GM21360 (cell line): ENCODE measurements around the gene AHCYL2.
"Not testable (repeated sequence)": the region's sequence is repeated elsewhere in the genome, so short reads cannot be mapped to it uniquely, and the experiment has no call there.

ENCODE experiments used
- ATAC-seq: cut with Tn5 transposase; IDR thresholded peaks from one replicate; pipeline ENCODE4 v1.9.1; 2021; ENCODE audit warnings: mild to moderate bottlenecking, moderate library complexity; ENCODE audit not compliant: unreplicated experiment

Gene AHCYL2

GRCh38 chr7:129410238-129410637 lies 185.4 kb downstream of the AHCYL2 start:
- ATAC-seq, result not testable (repeated sequence)

- ATAC-seq, result no peak
These were observed 187.7 kb downstream of the AHCYL2 start for GRCh38 chr7:129412501-129412900.

DNA sequence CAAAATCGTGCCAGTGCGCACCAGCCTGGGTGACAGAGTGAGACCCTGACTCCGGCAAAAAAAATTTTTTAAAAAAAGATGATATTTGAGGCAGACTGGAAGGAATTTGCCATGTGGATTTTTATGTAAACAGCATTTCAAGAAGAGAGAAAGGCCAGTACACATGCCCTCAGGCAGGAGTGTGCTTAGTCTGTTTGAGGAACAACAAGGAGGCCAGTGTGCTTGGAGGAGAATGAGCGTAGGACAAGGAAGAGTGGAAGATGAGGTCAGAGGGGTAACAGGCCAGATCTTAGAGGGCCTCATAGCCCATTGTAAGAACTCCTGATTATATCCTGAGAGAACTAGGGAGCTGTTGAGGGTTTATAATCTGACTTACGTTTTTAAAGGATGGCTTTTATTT lies 192.2 kb downstream of the AHCYL2 start:
- no peak for ATAC-seq

GRCh38 chr7:129421717-129422250 lies 197.0 kb downstream of the AHCYL2 start:
- no peak for ATAC-seq

DNA sequence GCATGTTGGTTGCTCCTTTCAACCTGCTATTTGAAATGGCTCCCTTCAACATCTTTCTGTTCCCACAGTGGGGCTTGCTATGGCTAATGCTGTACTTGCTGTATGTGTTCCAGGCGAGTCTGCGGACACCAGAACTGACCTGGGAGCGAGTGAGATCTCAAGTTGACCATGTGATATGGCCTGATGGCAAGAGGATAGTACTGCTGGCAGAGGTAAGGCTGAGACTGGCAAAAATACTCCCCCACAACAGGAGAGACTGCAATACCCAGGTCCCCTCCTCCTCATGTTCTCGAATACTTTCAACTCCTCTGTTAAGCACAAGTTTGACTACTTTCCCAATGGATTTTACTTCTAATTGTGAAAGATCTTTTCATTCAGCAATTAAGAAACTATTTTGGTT lies 197.9 kb downstream of the AHCYL2 start:
- no peak for ATAC-seq

- no peak for ATAC-seq
These were observed 199.0 kb downstream of the AHCYL2 start for GRCh38 chr7:129423700-129424410.

DNA sequence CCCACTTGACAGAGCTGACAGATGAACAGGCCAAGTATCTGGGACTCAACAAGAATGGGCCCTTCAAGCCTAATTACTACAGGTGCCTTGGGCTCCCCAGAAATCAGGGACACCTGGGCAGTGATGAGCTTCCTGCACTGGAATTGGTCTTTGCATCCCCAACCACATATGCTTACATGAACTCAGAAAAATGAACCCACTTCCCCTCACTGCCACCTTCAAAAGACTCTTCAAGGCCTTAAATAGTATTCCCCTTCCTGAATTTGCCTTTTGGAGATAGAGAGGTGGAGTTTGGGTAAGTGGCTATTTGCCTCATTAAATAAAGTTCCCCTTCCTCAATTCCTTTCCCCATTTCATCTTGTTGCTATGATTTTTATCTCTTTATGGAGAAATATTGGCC lies 201.7 kb downstream of the AHCYL2 start:
- no peak for ATAC-seq

DNA sequence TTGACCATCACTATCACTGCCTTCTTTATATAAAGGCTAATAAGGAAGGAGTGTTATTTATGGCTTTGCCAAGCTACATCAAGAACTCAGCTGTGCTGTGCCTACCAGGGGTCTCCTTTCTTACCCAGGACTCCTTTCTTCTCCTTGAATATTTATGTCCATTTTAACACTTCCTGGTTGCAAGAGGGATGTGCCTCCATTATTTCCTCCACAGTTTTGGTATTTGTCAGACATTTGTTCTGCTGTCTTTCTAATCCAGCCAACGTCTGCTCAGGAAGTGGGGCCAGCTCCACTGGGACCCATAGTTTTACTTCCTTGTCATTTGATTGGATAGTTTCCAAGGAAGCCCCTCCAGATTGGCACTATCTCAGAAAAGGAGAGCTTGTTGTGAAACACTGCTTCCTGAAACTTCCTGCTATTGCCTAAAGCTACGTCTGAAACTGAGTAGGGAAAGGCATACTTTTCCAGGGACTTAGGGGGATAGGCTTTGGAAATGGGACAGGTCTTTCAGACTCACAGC lies 202.8 kb downstream of the AHCYL2 start:
- ATAC-seq, result no peak

DNA sequence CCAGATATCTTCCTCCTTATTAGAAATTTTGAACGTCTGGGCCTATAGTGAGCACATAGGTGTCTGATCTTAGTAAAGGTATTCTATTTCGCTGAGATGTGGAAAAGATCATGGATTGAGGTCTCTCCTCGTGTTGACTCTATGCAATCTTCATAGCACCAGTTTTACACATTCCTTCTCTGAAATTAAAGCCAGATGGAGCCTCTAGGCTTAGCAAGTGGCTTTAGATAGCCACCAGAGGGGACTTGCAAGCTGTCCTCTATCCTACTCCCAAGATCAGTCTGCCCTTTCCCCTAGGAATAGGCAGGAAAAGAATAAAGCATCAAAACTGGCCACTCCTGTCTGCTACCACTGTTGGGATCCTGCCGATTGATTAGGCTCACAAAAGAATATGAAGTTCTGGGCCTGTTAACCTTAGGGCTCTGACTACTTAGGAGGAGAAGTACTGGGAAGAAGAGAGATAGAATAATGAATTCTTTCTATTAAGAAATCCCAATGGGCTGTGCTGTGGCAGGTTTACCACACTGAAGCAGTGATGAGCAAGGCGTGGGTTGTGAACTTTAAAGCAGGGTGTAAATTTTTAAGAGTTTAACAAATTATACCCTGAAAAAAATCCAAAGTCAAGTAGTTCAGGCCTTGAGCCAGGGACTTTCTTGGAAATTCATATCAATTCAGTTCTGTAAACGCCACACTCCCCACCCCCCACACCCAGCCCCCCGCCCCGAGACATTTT lies 207.2 kb downstream of the AHCYL2 start:
- no peak for ATAC-seq

- ATAC-seq, result peak; percentile 97
These were observed 209.2 kb downstream of the AHCYL2 start, which contains the start of gene STRIP2 for GRCh38 chr7:129433847-129434674. STRIP2 (plus strand) TSS chr7:129434432; CDS start chr7:129434473, 41 bp downstream.

DNA sequence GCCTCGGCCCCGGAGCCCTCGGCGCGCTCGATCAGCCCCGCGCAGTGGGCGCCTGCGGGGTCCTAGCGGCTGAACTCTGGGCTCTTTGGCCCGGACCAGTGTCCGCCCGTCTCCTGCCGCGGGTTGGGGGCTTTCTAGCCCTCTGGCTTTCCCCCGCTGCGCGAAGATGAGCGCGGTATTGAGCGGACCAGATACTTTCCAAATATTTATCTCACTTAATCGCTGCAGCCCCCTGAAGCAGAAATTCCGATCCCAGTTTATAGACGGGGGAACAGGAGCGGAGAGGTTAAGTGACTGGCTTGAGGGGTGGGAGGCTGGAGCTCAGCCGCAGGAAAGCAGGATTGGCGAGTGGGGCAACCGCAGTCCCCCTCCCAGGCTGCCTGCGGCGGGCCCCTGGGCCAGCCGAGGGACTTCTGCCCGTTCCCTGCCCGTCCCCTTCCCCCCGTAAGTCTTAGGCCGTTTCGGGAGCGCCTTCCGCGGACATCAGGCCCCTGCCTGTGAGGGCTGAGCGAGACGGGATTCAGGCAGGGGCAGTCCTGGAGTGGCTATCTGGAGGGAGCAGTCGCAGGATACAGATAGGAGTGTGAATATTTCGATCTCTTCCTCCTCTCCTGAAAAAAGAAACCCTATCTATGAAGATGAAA lies 210.0 kb downstream of the AHCYL2 start:
- ATAC-seq, result no peak

GRCh38 chr7:129435414-129435829 lies 210.6 kb downstream of the AHCYL2 start:
- ATAC-seq, result no peak

GRCh38 chr7:129436335-129436923 lies 211.6 kb downstream of the AHCYL2 start:
- ATAC-seq, result no peak

DNA sequence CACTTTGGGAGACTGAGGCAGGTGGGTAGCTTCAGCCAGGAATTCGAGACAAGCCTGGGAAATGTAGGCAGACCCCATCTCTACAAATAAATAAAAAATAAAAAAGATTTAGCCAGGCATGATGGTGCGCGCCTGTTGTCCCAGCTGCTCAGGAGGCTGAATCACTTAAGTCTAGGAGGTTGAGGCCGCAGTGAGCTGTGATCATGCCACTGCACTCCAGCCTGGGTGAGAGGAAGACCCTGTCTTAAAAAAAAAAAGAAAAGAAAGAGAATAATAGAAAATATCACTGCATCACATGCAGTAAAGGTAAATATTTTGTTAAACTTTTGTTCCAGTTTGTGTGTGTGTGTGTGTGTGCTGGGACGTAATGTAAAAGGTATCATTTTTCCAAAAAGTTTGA lies 212.4 kb downstream of the AHCYL2 start:
- no peak for ATAC-seq

DNA sequence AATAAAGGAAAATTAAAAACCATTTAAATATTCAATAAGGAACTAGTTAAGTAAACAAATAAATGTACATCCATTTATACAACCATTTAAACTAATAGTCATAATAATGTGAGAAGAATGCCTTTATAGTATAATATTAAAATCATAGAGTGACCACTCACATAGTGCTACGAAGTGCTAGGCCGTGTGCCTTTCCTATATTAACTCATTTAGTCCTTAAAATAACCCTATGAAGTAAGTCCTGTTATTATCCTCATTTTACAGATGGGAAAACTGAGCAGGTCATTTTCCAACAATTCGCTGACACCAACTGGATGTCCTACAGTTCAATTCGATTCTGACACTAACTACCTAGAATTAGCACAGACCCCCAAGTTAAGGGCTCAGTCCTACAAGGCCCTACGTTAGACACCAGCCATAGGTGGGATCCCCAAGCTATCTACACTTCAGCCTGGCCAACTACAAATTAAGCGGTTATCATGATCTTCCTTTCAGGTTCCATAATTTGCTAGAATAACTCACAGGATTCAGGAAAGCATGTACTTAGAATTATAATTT lies 213.5 kb downstream of the AHCYL2 start:
- no peak for ATAC-seq

DNA sequence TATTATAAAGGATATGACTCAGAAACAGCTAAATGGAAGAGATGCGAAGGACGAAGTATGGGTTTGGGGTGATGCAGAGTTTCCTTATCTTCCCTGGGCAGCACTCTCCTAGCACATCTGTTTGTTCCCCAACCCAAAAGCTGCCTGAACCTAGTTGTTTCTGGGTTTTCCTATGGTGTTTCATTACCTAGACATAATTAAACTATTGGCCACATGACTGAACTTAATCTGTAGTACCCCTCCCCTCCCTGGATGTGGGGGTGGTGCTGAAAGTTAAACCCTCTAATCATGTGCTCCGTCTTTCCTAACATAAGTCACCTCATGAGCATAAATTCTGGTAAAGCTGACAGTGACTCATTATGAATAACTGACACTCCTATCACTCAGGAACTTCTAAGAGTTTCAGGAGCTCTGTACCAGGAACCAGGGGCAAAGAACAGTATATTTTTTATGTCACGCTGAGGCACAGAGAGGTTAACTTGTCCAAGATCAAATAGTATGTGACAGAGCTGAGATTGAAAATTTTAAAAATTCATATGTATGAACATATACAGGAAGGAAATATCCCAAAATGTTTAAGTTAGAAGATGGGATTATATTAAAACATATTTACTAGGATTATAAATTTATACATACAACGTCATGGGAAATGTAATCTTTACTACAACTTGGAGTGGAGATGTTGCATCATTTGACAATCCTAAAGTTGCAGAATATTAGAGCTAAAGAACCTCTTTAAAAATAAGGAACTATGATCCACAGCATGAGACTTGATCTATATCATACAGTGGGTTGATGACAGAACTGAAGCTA lies 214.2 kb downstream of the AHCYL2 start:
- no peak for ATAC-seq

- no peak for ATAC-seq
These were observed 215.3 kb downstream of the AHCYL2 start for GRCh38 chr7:129439963-129440625.

DNA sequence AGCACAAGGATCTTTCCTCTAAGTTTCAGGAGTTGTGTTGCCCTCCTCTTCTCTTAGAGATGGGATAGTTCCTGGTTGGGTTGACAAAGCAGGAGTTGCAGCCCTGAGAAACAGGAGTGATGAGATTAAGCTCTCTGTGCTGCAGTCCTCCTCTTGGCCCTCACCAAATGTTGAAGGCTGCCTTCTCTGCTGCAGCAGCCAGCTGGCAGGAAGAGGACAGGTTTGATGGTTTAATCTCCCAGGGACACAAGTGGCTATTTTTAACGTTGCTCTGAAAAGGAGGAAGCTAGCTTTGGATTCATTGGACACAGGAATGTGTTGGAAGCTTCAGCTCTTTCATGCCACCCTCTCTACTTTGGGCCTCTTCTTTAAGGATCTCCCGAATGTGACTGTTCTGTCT lies 218.8 kb downstream of the AHCYL2 start:
- no peak for ATAC-seq
